Osteoblast (primary cell): ENCODE data around the gene NBPF1. TPM values are rescaled to one million over a fixed set of nuclear protein-coding genes. Genes with fewer than 3 reads are reported as not detected.
A peak's percentile ranks its signal among the peaks of the same experiment; 100 is the strongest.
"Not testable (repeated sequence)": the region's sequence is repeated elsewhere in the genome, so short reads cannot be mapped to it uniquely, and the experiment has no call there.

Experiments
- DNase-seq: peaks from one replicate; pipeline ENCODE4 v3.0.0; 2011; ENCODE audit warnings: low spot score, mixed read lengths; ENCODE audit not compliant: insufficient read length; ENCODE audit errors: missing footprints
- H2AFZ ChIP-seq: 2 replicates; pipeline ENCODE4 v1.6.0; 2011; ENCODE audit warnings: mild to moderate bottlenecking, low read length
- H3K27ac ChIP-seq: 2 replicates; pipeline ENCODE4 v1.5.1; 2011; ENCODE audit warnings: mild to moderate bottlenecking, low read depth, low read length, moderate library complexity
- H3K27me3 ChIP-seq: 2 replicates; pipeline ENCODE4 v1.6.0; 2012; ENCODE audit warnings: mild to moderate bottlenecking, control low read depth, inconsistent platforms, low read length, moderate library complexity; ENCODE audit not compliant: insufficient read depth
- H3K36me3 ChIP-seq: 2 replicates; pipeline ENCODE4 v1.5.1; 2011; ENCODE audit warnings: mild to moderate bottlenecking, low read length, control low read depth, moderate library complexity; ENCODE audit not compliant: insufficient read depth
- H3K4me1 ChIP-seq: 2 replicates; pipeline ENCODE4 v1.5.1; 2011; ENCODE audit warnings: mild to moderate bottlenecking, low read length, control low read depth, moderate library complexity; ENCODE audit not compliant: insufficient read depth
- H3K4me2 ChIP-seq: 2 replicates; pipeline ENCODE4 v1.6.0; 2011; ENCODE audit warnings: mild to moderate bottlenecking, low read length; ENCODE audit not compliant: insufficient read depth
- H3K4me3 ChIP-seq: fragments of 200-600 bp; sonication (generic); 3 replicates; pipeline ENCODE4 v1.5.1; 2012; ENCODE audit warnings: mild to moderate bottlenecking, low read length, inconsistent platforms; ENCODE audit not compliant: insufficient read depth
- H3K79me2 ChIP-seq: 2 replicates; pipeline ENCODE4 v1.6.0; 2012; ENCODE audit warnings: mild to moderate bottlenecking, low read length, control low read depth, inconsistent platforms; ENCODE audit not compliant: insufficient read depth
- H3K9me3 ChIP-seq: 2 replicates; pipeline ENCODE4 v1.5.1; 2011; ENCODE audit warnings: low read depth, low read length, control low read depth
- H4K20me1 ChIP-seq: 2 replicates; pipeline ENCODE4 v1.6.0; 2012; ENCODE audit warnings: mild to moderate bottlenecking, low read length, control low read depth; ENCODE audit not compliant: insufficient read depth
- total RNA-seq: library from RNA; depleted of rRNA; stranded (reverse); fragments of >200 nt; gene quantifications from 2 replicates; pipeline ENCODE4 v1.2.3, GENCODE V29; 2012
- TF ChIP-seq, protein P1 (sequence below): IDR thresholded peaks from 2 replicates; pipeline ENCODE4 v1.5.1; 2011; ENCODE audit warnings: mild to moderate bottlenecking, low read depth, low read length, moderate library complexity; ENCODE audit errors: extremely low read depth

Gene NBPF1
- total RNA-seq, 1 donor: 54.6 TPM

DNA sequence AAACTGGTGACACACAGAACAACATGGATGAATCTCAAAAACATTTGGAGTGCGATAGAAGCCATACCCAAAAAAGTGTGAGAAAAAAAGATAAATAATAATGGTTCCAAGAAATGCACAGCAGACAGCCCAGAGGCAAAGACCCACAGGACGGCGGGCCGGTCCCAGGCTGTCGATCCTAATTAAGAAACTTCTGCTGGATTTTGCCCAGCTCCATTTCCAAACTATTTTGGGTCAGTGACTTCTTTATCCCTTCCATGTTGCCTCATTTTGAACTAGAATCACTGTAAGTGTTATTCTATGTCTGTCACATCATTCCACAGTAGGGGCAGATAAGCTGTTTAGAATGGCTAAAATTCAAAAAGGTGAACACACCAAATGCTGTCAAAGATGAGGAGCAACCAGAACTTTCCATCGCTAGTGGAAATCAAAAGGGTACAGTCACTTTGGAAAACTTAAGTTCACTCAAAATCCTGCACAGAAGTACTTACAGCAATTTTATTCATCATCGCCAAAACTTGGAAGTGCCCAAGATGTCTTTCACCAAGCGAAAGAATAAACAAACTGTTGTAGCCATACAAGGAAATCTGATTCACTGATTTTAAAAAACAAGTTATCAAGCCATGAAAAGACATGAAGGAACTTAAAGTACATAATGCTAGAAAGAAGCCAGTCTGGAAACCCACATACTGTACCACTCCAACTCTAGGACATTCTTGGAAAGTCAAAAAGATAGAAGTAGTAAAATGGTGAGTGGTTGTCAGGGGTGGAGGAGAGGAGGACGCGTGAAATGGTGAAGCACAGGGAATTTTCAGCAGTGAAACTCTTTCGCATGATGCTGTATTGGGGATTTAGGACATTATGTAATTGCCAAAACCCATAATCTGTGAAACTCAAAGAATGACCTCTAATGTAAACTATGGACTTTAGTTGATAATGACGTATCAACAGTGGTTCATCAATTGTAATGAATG lies 7.5 kb downstream of the NBPF1 start:
- H3K4me1 ChIP-seq: peaks cover 4% of the 10 kb centered on the region
- no peaks in the 10 kb centered on the region for H3K27me3 ChIP-seq
- DNase-seq: peak; percentile 42
- H3K9me3 ChIP-seq: no peaks in the 10 kb centered on the region
- no peak overlapping the region for H2AFZ ChIP-seq
- H3K36me3 ChIP-seq: peaks cover 34% of the 10 kb centered on the region
- TF ChIP-seq, protein P1, sequence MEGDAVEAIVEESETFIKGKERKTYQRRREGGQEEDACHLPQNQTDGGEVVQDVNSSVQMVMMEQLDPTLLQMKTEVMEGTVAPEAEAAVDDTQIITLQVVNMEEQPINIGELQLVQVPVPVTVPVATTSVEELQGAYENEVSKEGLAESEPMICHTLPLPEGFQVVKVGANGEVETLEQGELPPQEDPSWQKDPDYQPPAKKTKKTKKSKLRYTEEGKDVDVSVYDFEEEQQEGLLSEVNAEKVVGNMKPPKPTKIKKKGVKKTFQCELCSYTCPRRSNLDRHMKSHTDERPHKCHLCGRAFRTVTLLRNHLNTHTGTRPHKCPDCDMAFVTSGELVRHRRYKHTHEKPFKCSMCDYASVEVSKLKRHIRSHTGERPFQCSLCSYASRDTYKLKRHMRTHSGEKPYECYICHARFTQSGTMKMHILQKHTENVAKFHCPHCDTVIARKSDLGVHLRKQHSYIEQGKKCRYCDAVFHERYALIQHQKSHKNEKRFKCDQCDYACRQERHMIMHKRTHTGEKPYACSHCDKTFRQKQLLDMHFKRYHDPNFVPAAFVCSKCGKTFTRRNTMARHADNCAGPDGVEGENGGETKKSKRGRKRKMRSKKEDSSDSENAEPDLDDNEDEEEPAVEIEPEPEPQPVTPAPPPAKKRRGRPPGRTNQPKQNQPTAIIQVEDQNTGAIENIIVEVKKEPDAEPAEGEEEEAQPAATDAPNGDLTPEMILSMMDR: no peak
- H3K27ac ChIP-seq: no peak overlapping the region
- peaks cover 21% of the 10 kb centered on the region for H4K20me1 ChIP-seq
- no peak overlapping the region for H3K4me2 ChIP-seq
- no peak overlapping the region for H3K4me3 ChIP-seq
- H3K79me2 ChIP-seq: peaks cover 29% of the 10 kb centered on the region

DNA sequence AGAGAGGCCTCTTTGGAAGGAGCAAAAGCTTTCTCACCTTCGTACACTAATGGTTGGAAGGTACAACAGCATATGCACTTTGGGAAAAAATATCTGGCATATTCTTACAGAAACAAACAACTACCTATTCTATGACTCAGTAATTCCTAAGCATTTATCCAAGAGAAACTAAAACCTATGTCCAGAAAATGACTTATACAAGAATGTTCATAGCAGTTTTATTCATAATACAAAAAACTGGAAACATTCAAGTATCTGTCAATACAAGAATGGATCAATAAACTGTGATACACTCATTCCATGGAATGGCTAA lies 8.2 kb downstream of the NBPF1 start:
- peaks cover 34% of the 10 kb centered on the region for H3K36me3 ChIP-seq
- no peak overlapping the region for H3K4me2 ChIP-seq
- H3K27ac ChIP-seq: no peak overlapping the region
- H2AFZ ChIP-seq: no peak overlapping the region
- no peak overlapping the region for H3K4me3 ChIP-seq
- H3K4me1 ChIP-seq: peaks cover 4% of the 10 kb centered on the region
- H3K9me3 ChIP-seq: no peaks in the 10 kb centered on the region
- no peak for DNase-seq
- H3K27me3 ChIP-seq: no peaks in the 10 kb centered on the region
- H4K20me1 ChIP-seq: peaks cover 21% of the 10 kb centered on the region
- TF ChIP-seq, protein P1: no peak
- peaks cover 23% of the 10 kb centered on the region for H3K79me2 ChIP-seq

DNA sequence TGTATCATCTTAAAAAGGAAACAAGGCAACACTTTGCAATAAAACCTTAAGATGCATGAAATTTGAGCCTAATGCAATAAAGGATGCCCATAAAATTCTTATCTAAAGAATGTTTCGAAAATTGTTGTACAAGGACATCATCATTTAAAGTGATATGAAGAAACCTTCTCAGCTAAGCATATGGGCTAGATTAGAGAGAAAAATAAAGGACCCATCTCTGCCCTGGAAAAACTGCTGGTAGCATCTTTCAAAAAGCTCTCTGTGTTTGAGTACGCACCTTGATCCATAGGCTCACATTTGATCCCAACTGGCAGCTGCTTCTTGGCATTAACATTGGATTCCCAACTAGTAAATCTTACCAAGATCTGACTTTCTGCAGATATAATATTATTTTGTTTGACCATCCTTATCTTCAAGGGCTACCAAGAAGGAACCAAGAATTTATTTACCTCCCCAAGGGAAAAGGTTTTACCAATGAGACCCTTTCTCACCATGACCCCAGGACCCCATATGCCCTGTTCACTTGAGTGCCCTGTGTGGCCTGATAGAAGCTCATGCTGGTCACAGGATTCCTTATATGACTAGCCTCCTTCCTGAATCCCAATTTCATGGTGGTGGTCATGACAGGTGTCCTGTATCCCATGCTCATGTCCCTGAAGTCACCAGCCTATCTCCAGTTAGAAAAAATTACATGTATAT lies 8.7 kb downstream of the NBPF1 start:
- H3K27me3 ChIP-seq, H2AFZ ChIP-seq, H3K27ac ChIP-seq, H3K4me3 ChIP-seq, H3K4me1 ChIP-seq, H3K9me3 ChIP-seq, H3K4me2 ChIP-seq: not testable (repeated sequence)
- peak; percentile 4 for DNase-seq
- H4K20me1 ChIP-seq: peaks cover 21% of the 10 kb centered on the region
- peaks cover 34% of the 10 kb centered on the region for H3K36me3 ChIP-seq
- H3K79me2 ChIP-seq: peaks cover 18% of the 10 kb centered on the region

DNA sequence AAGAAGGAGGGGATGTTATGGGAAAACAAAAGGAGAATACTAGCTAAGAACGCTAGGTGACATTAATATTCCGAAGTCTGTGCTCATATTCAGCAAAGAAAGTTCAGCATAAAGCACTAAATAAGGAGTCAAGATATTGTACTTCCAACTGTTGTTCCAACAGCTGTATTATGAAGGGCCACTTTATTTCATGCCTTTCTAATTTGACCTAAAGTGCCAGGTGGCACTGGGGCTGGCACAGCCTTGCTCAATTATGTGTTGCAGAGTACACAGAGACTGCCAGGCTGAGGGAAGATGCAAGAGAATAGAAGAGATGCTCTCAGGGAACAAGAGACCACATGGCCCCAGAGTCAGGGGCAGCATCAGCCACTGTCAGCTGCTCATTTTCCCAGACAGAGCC lies 9.7 kb downstream of the NBPF1 start:
- not testable (repeated sequence) for H3K27ac ChIP-seq

DNA sequence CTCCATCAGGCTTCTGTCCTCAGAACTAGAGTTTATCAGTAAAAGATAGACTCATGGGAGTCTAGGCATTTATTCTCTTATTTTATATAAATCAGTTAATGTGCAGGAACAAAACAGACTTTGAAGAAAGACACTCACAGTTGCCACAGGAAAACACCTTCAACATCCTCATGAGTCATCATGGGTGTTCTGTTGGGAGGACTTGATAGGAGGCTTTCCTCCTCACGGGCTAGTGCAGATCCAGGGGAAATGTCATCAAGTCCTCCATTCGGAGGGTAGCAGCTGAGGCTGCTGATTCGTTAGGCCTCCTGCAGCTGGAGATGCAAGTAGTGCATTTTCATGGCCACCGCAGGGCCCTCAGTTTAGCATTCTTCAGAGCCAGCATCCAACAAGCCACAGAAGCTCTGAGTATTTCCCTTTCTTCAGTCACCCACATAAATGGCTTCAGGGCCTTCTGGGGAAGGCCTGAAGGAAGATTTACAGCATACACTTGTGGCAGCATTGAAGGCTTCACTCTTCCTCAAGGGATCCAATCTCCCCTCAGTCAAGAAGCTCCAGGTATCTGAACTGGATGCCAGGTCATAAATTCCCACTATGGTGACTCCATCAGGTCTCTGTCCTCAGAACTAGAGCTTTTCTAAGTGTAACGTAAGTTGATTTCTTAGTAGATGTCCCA lies 10.9 kb downstream of the NBPF1 start:
- not testable (repeated sequence) for H3K4me3 ChIP-seq, H4K20me1 ChIP-seq, H3K27ac ChIP-seq, H2AFZ ChIP-seq, H3K4me1 ChIP-seq, H3K9me3 ChIP-seq, H3K27me3 ChIP-seq, DNase-seq, H3K79me2 ChIP-seq, H3K4me2 ChIP-seq
- H3K36me3 ChIP-seq: peaks cover 23% of the 10 kb centered on the region

More for the DNA sequence above, 9.7 kb downstream of the NBPF1 start:
- not testable (repeated sequence) for H2AFZ ChIP-seq, H3K27me3 ChIP-seq, H3K4me3 ChIP-seq, H3K4me1 ChIP-seq, H3K4me2 ChIP-seq, H3K79me2 ChIP-seq, DNase-seq, H3K9me3 ChIP-seq
- H3K36me3 ChIP-seq: peaks cover 34% of the 10 kb centered on the region
- peaks cover 14% of the 10 kb centered on the region for H4K20me1 ChIP-seq

DNA sequence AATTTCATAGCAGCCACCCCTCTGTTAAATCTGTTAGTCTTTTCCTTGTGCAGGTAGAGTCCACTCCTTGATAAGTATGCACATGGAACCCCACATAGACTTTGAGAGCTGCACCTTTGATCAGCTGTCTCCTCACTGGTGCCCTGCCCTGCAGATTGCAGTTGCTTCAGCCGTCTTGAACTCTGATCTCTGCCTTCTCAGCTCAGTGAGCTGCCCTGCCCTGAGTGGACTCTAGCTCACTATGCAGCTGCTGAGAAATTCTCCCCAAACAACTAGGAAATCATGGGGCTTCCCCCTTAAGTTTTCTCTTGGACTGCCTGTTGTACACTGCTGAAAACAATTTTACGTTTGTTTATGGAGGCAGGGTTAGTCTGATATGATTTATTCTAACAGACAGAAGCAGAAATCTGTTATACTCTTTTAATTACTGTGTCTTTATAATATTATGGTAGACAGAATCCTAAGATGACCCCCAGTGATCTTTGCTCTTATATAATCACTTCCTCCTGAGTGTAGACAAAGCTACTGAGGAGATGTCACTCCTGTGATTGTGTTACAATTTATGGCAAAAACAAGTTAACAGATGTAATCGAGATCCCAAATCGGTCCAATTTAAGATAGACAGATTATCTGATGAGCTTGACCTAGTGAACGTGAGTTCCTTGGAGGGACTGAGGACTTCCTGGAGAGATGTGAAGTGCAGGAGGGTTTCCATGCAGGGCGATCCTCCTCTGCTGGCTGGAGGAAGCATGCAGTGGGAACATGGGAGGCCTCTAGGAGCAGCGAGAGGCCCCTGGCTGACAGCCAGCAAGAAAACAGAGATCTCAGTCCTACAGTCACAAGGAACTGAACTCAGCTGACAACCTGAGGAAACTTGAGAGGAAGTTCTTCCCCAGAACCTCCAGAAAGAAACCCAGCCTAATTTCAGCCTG lies 12.2 kb downstream of the NBPF1 start:
- H3K4me2 ChIP-seq, H3K27ac ChIP-seq, H3K79me2 ChIP-seq, H2AFZ ChIP-seq, H3K9me3 ChIP-seq, H3K4me3 ChIP-seq, DNase-seq, H3K4me1 ChIP-seq, H3K27me3 ChIP-seq, H3K36me3 ChIP-seq, H4K20me1 ChIP-seq: not testable (repeated sequence)
